ENCODE results near the gene APIP. TPM values are rescaled to one million over a fixed set of nuclear protein-coding genes. Genes with fewer than 3 reads are reported as not detected.

APIP gene
- total RNA-seq, 1 donor from 2014 or later = 14.7 TPM

GRCh38 chr11:34866375-34866774, 49.8 kb downstream of the APIP start:
- H3K27me3 ChIP-seq = no peaks in the 10 kb centered on the region
- H3K27ac ChIP-seq = no peak overlapping the region
- TF ChIP-seq POLR2A (IDR thresholded peaks at IDR 0.05) = no peak
- no peak for TF ChIP-seq POLR2AphosphoS5 (IDR thresholded peaks at IDR 0.05; ENCODE audit: insufficient read depth in 1 of 2, low read depth in 1 of 2)
- no peak for TF ChIP-seq CTCF (IDR thresholded peaks at IDR 0.05)
- H3K4me1 ChIP-seq = no peaks in the 10 kb centered on the region
- no peaks in the 10 kb centered on the region for H3K9me3 ChIP-seq
- intact Hi-C loops (cut with DNase I) = no loop called here
- H3K4me3 ChIP-seq = no peak overlapping the region
- DNase-seq (ENCODE audit: extremely low spot score in 2 of 2) = no peak
- H3K36me3 ChIP-seq = no peaks in the 10 kb centered on the region

GRCh38 chr11:34865261-34865660, 50.9 kb downstream of the APIP start:
- TF ChIP-seq CTCF (IDR thresholded peaks at IDR 0.05) (no peak), POLR2AphosphoS5 (IDR thresholded peaks at IDR 0.05; ENCODE audit: insufficient read depth in 1 of 2, low read depth in 1 of 2) (no peak), POLR2A (IDR thresholded peaks at IDR 0.05) (no peak)
- no peaks in the 10 kb centered on the region for H3K27me3 ChIP-seq
- intact Hi-C loops (cut with DNase I) = no loop called here
- no peak for DNase-seq (ENCODE audit: extremely low spot score in 2 of 2)
- peaks cover 4% of the 10 kb centered on the region for H3K4me1 ChIP-seq
- no peak overlapping the region for H3K4me3 ChIP-seq
- H3K27ac ChIP-seq = no peak overlapping the region
- no peaks in the 10 kb centered on the region for H3K9me3 ChIP-seq
- no peaks in the 10 kb centered on the region for H3K36me3 ChIP-seq

- DNase-seq (ENCODE audit: extremely low spot score in 2 of 2) = no peak
- H3K9me3 ChIP-seq = no peaks in the 10 kb centered on the region
- H3K27ac ChIP-seq = no peak overlapping the region
- TF ChIP-seq POLR2A (IDR thresholded peaks at IDR 0.05) (no peak), CTCF (IDR thresholded peaks at IDR 0.05) (no peak), POLR2AphosphoS5 (IDR thresholded peaks at IDR 0.05; ENCODE audit: insufficient read depth in 1 of 2, low read depth in 1 of 2) (no peak)
- no peaks in the 10 kb centered on the region for H3K27me3 ChIP-seq
- intact Hi-C loops (cut with DNase I) = no loop called here
- peaks cover 10% of the 10 kb centered on the region for H3K4me1 ChIP-seq
- H3K36me3 ChIP-seq = no peaks in the 10 kb centered on the region
- no peak overlapping the region for H3K4me3 ChIP-seq
These were observed 51.8 kb downstream of the APIP start for GRCh38 chr11:34864424-34864823.

GRCh38 chr11:34863048-34863447, 53.1 kb downstream of the APIP start:
- intact Hi-C loops (cut with DNase I) = no loop called here
- Histone ChIP-seq H3K36me3 (no peaks in the 10 kb centered on the region), H3K4me1 (peaks cover 20% of the 10 kb centered on the region), H3K4me3 (no peak overlapping the region), H3K9me3 (no peaks in the 10 kb centered on the region), H3K27me3 (no peaks in the 10 kb centered on the region), H3K27ac (no peak overlapping the region)
- no peak for TF ChIP-seq POLR2AphosphoS5 (IDR thresholded peaks at IDR 0.05; ENCODE audit: insufficient read depth in 1 of 2, low read depth in 1 of 2)
- TF ChIP-seq POLR2A (IDR thresholded peaks at IDR 0.05) = no peak
- no peak for TF ChIP-seq CTCF (IDR thresholded peaks at IDR 0.05)
- no peak for DNase-seq (ENCODE audit: extremely low spot score in 2 of 2)

GRCh38 chr11:34860518-34860917, 55.7 kb downstream of the APIP start:
- no peaks in the 10 kb centered on the region for H3K27me3 ChIP-seq
- intact Hi-C loops (cut with DNase I) = no loop called here
- H3K36me3 ChIP-seq = no peaks in the 10 kb centered on the region
- no peak for DNase-seq (ENCODE audit: extremely low spot score in 2 of 2)
- H3K4me3 ChIP-seq = no peak overlapping the region
- H3K9me3 ChIP-seq = no peaks in the 10 kb centered on the region
- H3K27ac ChIP-seq = no peak overlapping the region
- TF ChIP-seq CTCF (IDR thresholded peaks at IDR 0.05) (no peak), POLR2A (IDR thresholded peaks at IDR 0.05) (no peak), POLR2AphosphoS5 (IDR thresholded peaks at IDR 0.05; ENCODE audit: insufficient read depth in 1 of 2, low read depth in 1 of 2) (no peak)
- peaks cover 27% of the 10 kb centered on the region for H3K4me1 ChIP-seq
